Keratinocyte (primary cell): Measurements from ENCODE around the gene TSLP. TPM values are rescaled to one million over a fixed set of nuclear protein-coding genes. Genes with fewer than 3 reads are reported as not detected.

ENCODE experiments used
- DNase-seq: peaks from one replicate; pipeline ENCODE4 v3.0.0-alpha.2; 2011; ENCODE audit warnings: low read depth, missing footprints, low spot score
- FAIRE-seq: peaks from 2 replicates; lab custom pipeline; 2011; peaks lifted over from hg19 to GRCh38; lab: Jason Lieb, UNC
- H2AFZ ChIP-seq: 2 replicates; pipeline ENCODE4 v1.6.0; 2012; ENCODE audit warnings: low read length, control low read depth, inconsistent platforms; ENCODE audit not compliant: control insufficient read depth
- H3K27ac ChIP-seq: 2 replicates; pipeline ENCODE4 v1.5.1; 2011; ENCODE audit warnings: low read length; ENCODE audit not compliant: control insufficient read depth, insufficient read depth
- H3K27me3 ChIP-seq: 3 replicates; pipeline ENCODE4 v1.6.0; 2011; ENCODE audit warnings: low read length; ENCODE audit not compliant: control insufficient read depth, insufficient read depth; ENCODE audit errors: extremely low read depth
- H3K36me3 ChIP-seq, 2 experiments: 2 replicates in 1 of 2; 3 replicates in 1 of 2; pipeline ENCODE4 v1.5.1; 2011; ENCODE audit warnings: low read length in 2 of 2, mild to moderate bottlenecking in 1 of 2; ENCODE audit not compliant: control insufficient read depth in 2 of 2, insufficient read depth in 2 of 2; ENCODE audit errors: extremely low read depth in 1 of 2
- H3K4me1 ChIP-seq: 3 replicates; pipeline ENCODE4 v1.5.1; 2011; ENCODE audit warnings: low read length; ENCODE audit not compliant: control insufficient read depth, insufficient read depth; ENCODE audit errors: extremely low read depth
- H3K4me2 ChIP-seq: 3 replicates; pipeline ENCODE4 v1.6.0; 2011; ENCODE audit warnings: low read depth, low read length; ENCODE audit not compliant: control insufficient read depth, insufficient read depth; ENCODE audit errors: extremely low read depth
- H3K4me3 ChIP-seq, 3 experiments: fragments of 200-600 bp in 1 of 3; sonication (generic) in 1 of 3; 2 replicates in 2 of 3; 3 replicates in 1 of 3; pipeline ENCODE4 v1.5.1; 2011 to 2016; ENCODE audit warnings: low read length in 3 of 3, mild to moderate bottlenecking in 3 of 3, control low read depth in 2 of 3, inconsistent platforms in 1 of 3, low read depth in 1 of 3, mixed read lengths in 1 of 3, mixed run types in 1 of 3, moderate library complexity in 1 of 3; ENCODE audit not compliant: control insufficient read depth in 2 of 3, insufficient read depth in 2 of 3; ENCODE audit errors: extremely low read depth in 1 of 3
- H3K79me2 ChIP-seq: 2 replicates; pipeline ENCODE4 v1.6.0; 2012; ENCODE audit warnings: low read length; ENCODE audit not compliant: control insufficient read depth, insufficient read depth
- H3K9ac ChIP-seq: 3 replicates; pipeline ENCODE4 v1.6.0; 2011; ENCODE audit warnings: low read length; ENCODE audit not compliant: control insufficient read depth, insufficient read depth; ENCODE audit errors: extremely low read depth
- H3K9me1 ChIP-seq: 3 replicates; pipeline ENCODE4 v1.6.0; 2011; ENCODE audit warnings: low read length; ENCODE audit not compliant: control insufficient read depth, insufficient read depth; ENCODE audit errors: extremely low read depth
- H3K9me3 ChIP-seq: 2 replicates; pipeline ENCODE4 v1.5.1; 2012; ENCODE audit warnings: low read depth, low read length; ENCODE audit not compliant: control insufficient read depth
- H4K20me1 ChIP-seq: 3 replicates; pipeline ENCODE4 v1.6.0; 2011; ENCODE audit warnings: low read length; ENCODE audit not compliant: control insufficient read depth, insufficient read depth; ENCODE audit errors: extremely low read depth
- CTCF ChIP-seq, 3 experiments: IDR thresholded peaks in 1 of 3; conservative IDR thresholded peaks in 1 of 3; optimal IDR thresholded peaks in 1 of 3; 2 replicates in 2 of 3; 3 replicates in 1 of 3; pipeline versions ENCODE3 to v1.5.1; 2011; ENCODE audit warnings: low read length in 3 of 3, mild to moderate bottlenecking in 3 of 3, moderate library complexity in 2 of 3, control low read depth in 1 of 3, inconsistent platforms in 1 of 3; ENCODE audit not compliant: insufficient read depth in 2 of 3; ENCODE audit errors: extremely low read depth in 1 of 3
- EZH2 ChIP-seq: IDR thresholded peaks from one replicate; pipeline ENCODE4 v1.6.1; 2012; ENCODE audit warnings: inconsistent platforms, mild to moderate bottlenecking, low read length, moderate library complexity
- dilution Hi-C: fragments of 300-500 bp; cut with MboI; formaldehyde crosslinking; loops from one replicate; pipeline ENCODE4 v1.7.0; 2020; ENCODE audit warnings: low sequenced_read_pairs; ENCODE audit not compliant: extremely low pct_ligation_motif_present
- polyA plus RNA-seq, 5 experiments: library from polyadenylated mRNA; depleted of rRNA in 3 of 5; stranded (reverse) in 3 of 5; stranded (forward) in 1 of 5; unstranded in 1 of 5; fragments of >200 nt; gene quantifications; 1 replicate in 1 of 5; 2 replicates in 3 of 5; 3 replicates in 1 of 5; pipeline versions ENCODE4 v1.2.1 to v1.2.3, GENCODE V29; 2011 to 2012; ENCODE audit warnings: missing spikeins in 2 of 5, low read depth in 1 of 5, low replicate concordance in 1 of 5

TSLP gene
- polyA plus RNA-seq, 1 donor (not counting 4 experiments of a cell fraction or from before 2014, with no cell fraction given), result 1.1 TPM

GRCh38 chr5:111077678-111078077 lies 6.2 kb downstream of the TSLP start:
- Histone ChIP-seq H3K4me2 (no peak overlapping the region), H3K4me3 (no peak overlapping the region), H3K4me1 (peaks cover 24% of the 10 kb centered on the region), H4K20me1 (no peaks in the 10 kb centered on the region), H3K9me1 (no peaks in the 10 kb centered on the region), H2AFZ (no peak overlapping the region), H3K79me2 (no peaks in the 10 kb centered on the region), H3K27me3 (peaks cover 5% of the 10 kb centered on the region), H3K27ac (no peak overlapping the region), H3K9ac (no peak overlapping the region), H3K36me3 (no peaks in the 10 kb centered on the region), H3K9me3 (no peaks in the 10 kb centered on the region)
- dilution Hi-C loops, result no loop called here
- FAIRE-seq, result no peak
- TF ChIP-seq CTCF (optimal IDR thresholded peaks at IDR 0.05 in 1 of 3, IDR thresholded peaks at IDR 0.05 in 1 of 3, conservative IDR thresholded peaks at IDR 0.05 in 1 of 3; ENCODE audit: extremely low read depth in 1 of 3, insufficient read depth in 2 of 3, low read length in 3 of 3), result no peak
- TF ChIP-seq EZH2, result no peak
- no peak for DNase-seq

DNA sequence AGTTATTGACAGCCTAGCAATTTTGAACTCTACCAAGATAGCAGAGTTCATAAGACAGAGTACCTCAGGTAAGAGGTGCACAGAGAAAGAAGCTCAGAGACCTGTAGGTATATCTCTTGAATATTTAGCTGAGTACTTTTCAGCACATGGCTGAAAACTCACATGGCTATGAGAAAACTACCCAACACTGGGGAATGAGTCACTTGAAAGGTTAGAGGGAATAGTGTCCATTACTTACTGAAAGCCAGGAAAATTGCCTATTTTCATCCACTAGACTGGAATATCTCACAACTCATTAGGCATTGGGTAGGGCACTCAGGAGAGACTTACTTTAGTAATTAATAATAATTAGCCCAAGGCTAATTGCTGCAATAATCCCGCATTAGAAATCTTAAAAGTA lies 8.3 kb downstream of the TSLP start:
- dilution Hi-C loops, result no loop called here
- H3K9me1 ChIP-seq, result no peaks in the 10 kb centered on the region
- TF ChIP-seq EZH2 (no peak), CTCF (optimal IDR thresholded peaks at IDR 0.05 in 1 of 3, IDR thresholded peaks at IDR 0.05 in 1 of 3, conservative IDR thresholded peaks at IDR 0.05 in 1 of 3; ENCODE audit: extremely low read depth in 1 of 3, insufficient read depth in 2 of 3, low read length in 3 of 3) (no peak)
- H3K9ac ChIP-seq, result no peak overlapping the region
- H3K9me3 ChIP-seq, result no peaks in the 10 kb centered on the region
- H3K4me3 ChIP-seq, result no peak overlapping the region
- peaks cover 13% of the 10 kb centered on the region for H3K4me1 ChIP-seq
- no peaks in the 10 kb centered on the region for H3K36me3 ChIP-seq
- no peaks in the 10 kb centered on the region for H3K27me3 ChIP-seq
- no peak overlapping the region for H2AFZ ChIP-seq
- no peak overlapping the region for H3K27ac ChIP-seq
- H4K20me1 ChIP-seq, result no peaks in the 10 kb centered on the region
- H3K79me2 ChIP-seq, result no peaks in the 10 kb centered on the region
- peak; percentile 52 for FAIRE-seq
- no peak overlapping the region for H3K4me2 ChIP-seq
- no peak for DNase-seq
